ENCODE data around the gene ROBO1. TPM values are rescaled to one million over a fixed set of nuclear protein-coding genes. Genes with fewer than 3 reads are reported as not detected.

The ROBO1 gene
- total and polyA plus RNA-seq, 2 of the 8 experiments (the other 6 are each of a cell fraction or from before 2014, with no cell fraction given) = 51.4 to 91.0 TPM

- TF ChIP-seq CHD7 (IDR thresholded peaks at IDR 0.05; ENCODE audit: insufficient replicate concordance, low read length) (no peak), ASH2L (IDR thresholded peaks at IDR 0.05; ENCODE audit: low read length) (no peak), RFX5 (IDR thresholded peaks at IDR 0.05; ENCODE audit: borderline replicate concordance, low read depth, low read length) (no peak), SIN3A (conservative IDR thresholded peaks at IDR 0.05 in 1 of 2, IDR thresholded peaks at IDR 0.05 in 1 of 2; ENCODE audit: low read depth in 1 of 2, low read length in 2 of 2) (no peak), SIX5 (IDR thresholded peaks at IDR 0.05; ENCODE audit: low read depth, low read length) (no peak), ZNF274 (IDR thresholded peaks at IDR 0.05; ENCODE audit: borderline replicate concordance, extremely low read depth, low read length) (no peak), BRCA1 (IDR thresholded peaks at IDR 0.05; ENCODE audit: low read depth, low read length) (no peak), MAX (IDR thresholded peaks at IDR 0.05) (no peak), POLR2A (IDR thresholded peaks at IDR 0.05; ENCODE audit: control extremely low read depth in 1 of 2, low read depth in 2 of 2, low read length in 2 of 2) (no peak), NANOG (IDR thresholded peaks at IDR 0.05; ENCODE audit: insufficient read depth, low read depth, low read length, poor library complexity, severe bottlenecking) (no peak), SAP30 (IDR thresholded peaks at IDR 0.05; ENCODE audit: insufficient read depth, insufficient replicate concordance, low read length) (no peak)
Observed at GRCh38 chr3:78847203-78847602, 920.6 kb downstream of the ROBO1 start (continued).
